ENCODE results near the gene PAPLN.

GRCh38 chr14:73239393-73240241, 2.3 kb downstream of the PAPLN start:
- TF ChIP-seq, protein P1, sequence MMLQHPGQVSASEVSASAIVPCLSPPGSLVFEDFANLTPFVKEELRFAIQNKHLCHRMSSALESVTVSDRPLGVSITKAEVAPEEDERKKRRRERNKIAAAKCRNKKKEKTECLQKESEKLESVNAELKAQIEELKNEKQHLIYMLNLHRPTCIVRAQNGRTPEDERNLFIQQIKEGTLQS (IDR thresholded peaks at IDR 0.05) = no peak
- no peak for TF ChIP-seq CTCF (IDR thresholded peaks at IDR 0.05; ENCODE audit: low read depth, low read length, missing input control)
- TF ChIP-seq, protein P2, sequence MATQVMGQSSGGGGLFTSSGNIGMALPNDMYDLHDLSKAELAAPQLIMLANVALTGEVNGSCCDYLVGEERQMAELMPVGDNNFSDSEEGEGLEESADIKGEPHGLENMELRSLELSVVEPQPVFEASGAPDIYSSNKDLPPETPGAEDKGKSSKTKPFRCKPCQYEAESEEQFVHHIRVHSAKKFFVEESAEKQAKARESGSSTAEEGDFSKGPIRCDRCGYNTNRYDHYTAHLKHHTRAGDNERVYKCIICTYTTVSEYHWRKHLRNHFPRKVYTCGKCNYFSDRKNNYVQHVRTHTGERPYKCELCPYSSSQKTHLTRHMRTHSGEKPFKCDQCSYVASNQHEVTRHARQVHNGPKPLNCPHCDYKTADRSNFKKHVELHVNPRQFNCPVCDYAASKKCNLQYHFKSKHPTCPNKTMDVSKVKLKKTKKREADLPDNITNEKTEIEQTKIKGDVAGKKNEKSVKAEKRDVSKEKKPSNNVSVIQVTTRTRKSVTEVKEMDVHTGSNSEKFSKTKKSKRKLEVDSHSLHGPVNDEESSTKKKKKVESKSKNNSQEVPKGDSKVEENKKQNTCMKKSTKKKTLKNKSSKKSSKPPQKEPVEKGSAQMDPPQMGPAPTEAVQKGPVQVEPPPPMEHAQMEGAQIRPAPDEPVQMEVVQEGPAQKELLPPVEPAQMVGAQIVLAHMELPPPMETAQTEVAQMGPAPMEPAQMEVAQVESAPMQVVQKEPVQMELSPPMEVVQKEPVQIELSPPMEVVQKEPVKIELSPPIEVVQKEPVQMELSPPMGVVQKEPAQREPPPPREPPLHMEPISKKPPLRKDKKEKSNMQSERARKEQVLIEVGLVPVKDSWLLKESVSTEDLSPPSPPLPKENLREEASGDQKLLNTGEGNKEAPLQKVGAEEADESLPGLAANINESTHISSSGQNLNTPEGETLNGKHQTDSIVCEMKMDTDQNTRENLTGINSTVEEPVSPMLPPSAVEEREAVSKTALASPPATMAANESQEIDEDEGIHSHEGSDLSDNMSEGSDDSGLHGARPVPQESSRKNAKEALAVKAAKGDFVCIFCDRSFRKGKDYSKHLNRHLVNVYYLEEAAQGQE (IDR thresholded peaks at IDR 0.05) = no peak
- TF ChIP-seq, protein P3, sequence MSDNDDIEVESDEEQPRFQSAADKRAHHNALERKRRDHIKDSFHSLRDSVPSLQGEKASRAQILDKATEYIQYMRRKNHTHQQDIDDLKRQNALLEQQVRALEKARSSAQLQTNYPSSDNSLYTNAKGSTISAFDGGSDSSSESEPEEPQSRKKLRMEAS (IDR thresholded peaks at IDR 0.05) = no peak

All from liver (tissue), 3 donors.